Stimulated activated CD4-positive, alpha-beta T cell treated with anti-CD3 and anti-CD28 coated beads, Interleukin-4, amount 100 ng/mL, for 4 hours (primary cell): ENCODE results near the gene ENTPD1.
"Not testable (repeated sequence)": the region's sequence is repeated elsewhere in the genome, so short reads cannot be mapped to it uniquely, and the experiment has no call there.

ENCODE experiments used
- DNase-seq, 2 experiments: peaks; one replicate each; pipeline ENCODE4 v3.0.0-alpha.2; 2020

Gene ENTPD1

DNA sequence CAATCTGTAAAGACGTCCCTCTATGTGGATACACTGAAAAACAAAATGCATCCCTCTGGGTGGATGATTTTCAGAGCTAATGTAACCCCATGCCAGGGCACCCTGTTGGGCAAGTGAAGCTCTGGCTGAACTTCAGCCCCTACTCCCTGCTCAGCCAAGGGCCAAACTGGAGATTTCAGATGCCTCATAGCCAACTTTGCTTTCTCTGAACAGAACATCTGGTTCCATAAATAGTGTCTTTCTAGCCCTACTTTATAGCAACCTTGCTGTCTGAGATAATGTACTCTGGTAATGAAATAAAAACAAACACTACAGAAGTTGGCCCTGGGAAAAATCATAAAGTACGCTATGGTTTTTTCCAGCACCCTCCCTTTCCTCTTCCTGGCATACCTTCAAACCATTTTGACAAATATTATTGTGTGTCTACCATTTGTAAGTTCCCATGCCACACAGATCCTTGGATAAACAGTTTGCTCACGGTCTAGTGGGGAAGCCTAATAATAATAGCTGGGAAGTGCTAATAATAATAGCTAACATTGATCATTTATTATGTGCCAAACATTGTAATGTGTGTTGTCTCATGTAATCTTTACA is 3.4 kb downstream of the ENTPD1 start:
- no peak for DNase-seq

- no peak for DNase-seq
Observed at GRCh38 chr10:95761939-95762492, 6.1 kb downstream of the ENTPD1 start.

- no peak for DNase-seq
Observed at GRCh38 chr10:95767884-95768556, 12.1 kb downstream of the ENTPD1 start.

DNA sequence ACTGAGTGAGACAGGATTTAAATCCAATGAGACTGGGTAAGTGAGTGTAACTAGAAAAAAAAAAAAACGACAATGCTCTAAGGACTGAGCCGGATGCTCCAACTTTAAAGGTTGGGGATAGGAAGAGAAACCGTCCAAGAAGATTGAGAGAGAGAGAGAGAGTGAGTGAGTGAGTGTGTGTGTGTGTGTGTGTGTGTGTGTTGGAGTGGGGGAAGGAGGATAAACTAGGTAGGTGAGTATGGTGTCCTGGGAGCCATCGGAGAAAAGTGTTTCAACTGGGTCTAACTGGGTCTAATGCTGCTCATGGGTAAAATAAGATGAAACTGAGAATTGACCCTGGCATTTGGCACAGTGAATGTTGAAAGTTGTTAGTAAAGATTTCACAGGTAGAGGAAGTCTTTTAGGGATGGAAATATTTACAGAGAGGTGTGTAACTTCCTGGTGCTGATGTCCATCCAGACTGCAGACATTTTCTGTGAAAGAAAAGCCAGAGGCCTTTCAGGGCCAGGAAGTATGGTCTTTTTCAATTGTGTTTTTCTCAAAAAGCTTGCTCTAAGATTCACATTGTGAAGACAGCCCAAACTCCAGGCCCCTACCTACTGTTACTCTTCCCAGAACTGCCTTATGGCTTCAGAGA is 14.2 kb downstream of the ENTPD1 start:
- DNase-seq: no peak

- DNase-seq: not testable (repeated sequence)
Observed at GRCh38 chr10:95773454-95773853, 17.5 kb downstream of the ENTPD1 start.

GRCh38 chr10:95777638-95778037 is 21.7 kb downstream of the ENTPD1 start:
- DNase-seq: not testable (repeated sequence)

DNA sequence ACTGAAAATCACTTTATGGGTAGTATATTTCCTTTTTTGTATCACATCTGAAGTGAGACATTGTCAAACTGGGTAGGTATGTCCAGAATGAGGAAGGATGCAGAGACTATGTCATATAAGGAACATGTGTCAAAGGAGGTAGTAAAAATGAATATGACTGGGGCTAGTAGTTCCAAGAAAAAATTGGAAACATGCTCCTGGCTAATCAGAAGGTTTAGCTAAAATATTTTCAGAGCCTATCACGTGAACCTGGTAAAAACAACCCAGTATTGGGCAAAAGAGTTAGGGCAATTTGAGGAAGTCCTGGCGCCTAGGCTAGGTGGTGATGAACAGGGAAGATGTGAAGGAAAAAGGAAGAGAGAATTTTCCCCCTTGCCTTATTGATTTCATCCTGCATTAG is 26.4 kb downstream of the ENTPD1 start:
- DNase-seq: no peak

GRCh38 chr10:95783741-95784140 is 27.8 kb downstream of the ENTPD1 start:
- no peak for DNase-seq

DNA sequence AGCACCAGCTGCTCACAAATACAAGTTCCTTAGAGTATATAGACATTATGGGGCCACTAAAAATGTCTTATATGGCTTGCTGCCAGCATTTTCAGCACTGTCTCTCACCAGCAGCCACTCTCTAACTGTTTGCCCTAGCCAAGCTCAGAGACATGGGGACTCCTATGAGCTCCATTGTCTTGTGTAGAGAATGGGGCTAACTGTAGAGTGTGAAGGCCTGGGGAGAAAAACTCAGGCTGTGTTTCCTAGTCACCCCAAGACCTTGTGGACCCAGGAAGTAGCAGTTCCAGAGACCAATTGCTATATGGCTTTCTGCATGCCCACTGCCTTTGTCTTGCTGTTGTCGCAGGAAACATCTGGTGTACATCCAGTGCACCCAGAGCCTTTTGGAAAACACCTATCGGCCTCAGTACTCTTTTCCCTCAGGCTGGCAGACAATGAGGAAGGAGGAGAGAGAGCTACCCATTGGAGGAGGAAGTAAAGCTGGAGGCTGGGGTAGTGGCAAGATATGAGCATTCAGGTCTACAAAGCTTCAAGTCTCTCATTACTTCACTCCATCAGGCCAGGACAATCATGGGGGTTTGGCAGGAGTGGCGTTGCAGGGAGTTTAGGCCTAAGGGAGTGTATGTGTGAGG is 28.4 kb downstream of the ENTPD1 start:
- DNase-seq: no peak

GRCh38 chr10:95785317-95785716 is 29.4 kb downstream of the ENTPD1 start:
- DNase-seq: no peak

DNA sequence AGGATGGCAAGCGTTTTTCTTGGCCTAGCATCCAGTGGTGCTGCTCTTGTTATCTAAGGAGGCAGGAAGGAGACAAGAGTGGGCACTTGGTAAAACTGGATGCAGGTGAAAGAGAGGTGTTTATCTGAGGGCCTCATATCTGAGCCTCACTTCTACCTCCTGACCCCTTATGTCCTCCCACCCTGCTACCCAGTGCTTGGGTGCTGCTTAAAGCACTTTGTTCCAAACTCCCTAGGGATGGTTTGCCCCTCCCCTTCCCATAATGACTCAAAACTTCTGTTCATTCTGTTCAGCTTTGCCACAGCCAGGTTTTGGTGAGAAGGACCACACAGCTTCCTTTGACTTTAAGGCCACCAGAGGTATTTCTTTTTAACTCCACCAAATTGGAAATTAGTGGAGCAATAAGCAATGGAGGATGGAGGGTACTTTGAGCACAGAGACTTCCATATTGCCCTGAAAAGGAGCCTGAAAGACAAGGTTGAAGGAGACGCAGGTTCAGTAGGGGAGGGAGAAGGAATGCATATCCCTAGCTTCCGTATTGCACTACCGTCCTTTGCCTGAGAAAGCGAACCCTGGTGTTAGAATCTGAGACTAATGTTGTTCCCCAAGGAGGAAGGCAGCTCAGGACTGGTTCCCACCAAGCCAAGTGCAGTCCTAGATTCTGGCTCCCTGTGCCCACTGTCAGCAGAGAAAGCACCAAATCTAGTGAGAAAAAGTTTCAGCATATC is 30.1 kb downstream of the ENTPD1 start:
- no peak for DNase-seq

- DNase-seq: no peak
Observed at GRCh38 chr10:95787447-95787846, 31.5 kb downstream of the ENTPD1 start.

DNA sequence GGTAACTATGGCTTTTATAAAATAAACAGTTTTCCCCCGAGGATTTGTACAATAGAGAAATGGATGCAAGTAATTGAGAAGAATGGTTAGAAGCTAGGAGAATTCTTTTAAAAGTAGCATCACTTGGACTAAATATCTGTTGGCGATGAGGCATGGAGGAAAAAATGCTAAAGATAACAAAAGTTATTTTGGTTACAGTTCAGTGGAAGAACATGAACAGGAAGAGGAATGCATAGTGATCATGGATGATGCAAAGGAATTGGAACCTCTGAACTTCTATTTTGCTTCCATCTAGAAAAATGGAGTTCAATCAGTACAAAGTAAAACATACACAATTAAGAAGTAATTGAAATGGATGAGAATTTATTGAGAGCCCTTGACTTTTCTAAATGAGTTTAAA is 32.9 kb downstream of the ENTPD1 start:
- no peak for DNase-seq

DNA sequence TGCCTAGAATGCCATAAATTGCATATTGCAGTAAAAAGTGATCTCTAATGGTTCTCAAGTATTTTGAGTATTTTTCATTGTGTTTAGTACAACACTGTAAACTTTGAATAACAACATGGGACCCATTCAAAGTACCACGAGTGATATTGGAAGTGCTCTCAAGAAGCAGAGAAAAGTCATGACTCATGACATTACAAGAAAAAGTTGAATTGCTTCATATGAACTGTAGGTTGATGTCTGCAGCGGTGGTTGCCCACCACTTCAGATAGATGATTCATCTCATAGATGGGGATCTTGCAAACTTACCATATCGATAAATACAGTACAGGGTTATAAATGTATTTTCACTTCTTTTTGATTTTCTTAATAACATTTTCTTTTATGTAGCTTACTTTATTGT is 33.9 kb downstream of the ENTPD1 start:
- no peak for DNase-seq

DNA sequence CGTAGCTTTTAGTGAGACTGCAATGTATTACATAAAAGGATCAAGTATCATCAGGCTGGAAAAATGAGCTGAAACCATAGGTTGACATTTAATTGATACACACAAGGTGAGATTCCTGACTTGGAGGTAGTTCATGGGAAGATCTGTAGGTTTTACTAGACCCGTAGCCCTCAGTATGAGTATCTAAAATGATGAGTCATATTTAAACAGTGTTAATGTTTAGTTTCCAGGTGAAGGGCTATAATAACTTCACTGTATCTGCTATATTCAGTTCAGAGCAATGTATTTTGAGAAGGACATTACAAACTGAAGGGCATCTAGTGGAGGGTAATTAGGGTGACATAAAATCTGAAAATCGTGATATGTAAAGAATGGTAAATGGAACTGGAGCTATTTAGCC is 35.0 kb downstream of the ENTPD1 start:
- no peak for DNase-seq

GRCh38 chr10:95791425-95791979 is 35.5 kb downstream of the ENTPD1 start:
- no peak for DNase-seq

DNA sequence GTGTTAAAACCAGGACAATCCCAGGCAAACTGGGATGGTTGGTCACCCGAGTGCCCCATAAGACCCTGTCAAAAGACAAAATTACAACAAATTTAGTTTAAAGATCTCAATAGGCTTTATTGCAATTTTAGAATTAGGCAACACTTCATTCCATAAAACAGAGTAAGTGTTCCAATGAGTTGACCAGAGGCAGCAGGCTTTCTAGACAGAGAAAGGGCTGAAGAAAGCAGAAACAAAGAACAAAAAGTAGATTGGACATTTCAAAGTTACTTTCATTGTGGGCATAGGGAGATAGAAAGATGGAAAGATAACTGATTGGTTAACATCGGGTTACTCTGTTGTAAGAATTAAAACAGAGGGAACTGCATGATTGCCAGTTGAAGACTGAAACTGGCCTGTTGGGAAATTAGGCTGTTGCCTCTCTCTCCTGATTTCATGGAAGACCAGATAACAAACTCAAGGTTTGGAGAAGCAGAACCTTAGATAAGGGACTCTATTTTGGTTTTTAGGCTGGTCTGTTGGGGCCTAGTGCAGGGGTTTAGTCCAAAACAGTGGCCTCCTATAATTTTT is 36.3 kb downstream of the ENTPD1 start:
- DNase-seq: no peak

DNA sequence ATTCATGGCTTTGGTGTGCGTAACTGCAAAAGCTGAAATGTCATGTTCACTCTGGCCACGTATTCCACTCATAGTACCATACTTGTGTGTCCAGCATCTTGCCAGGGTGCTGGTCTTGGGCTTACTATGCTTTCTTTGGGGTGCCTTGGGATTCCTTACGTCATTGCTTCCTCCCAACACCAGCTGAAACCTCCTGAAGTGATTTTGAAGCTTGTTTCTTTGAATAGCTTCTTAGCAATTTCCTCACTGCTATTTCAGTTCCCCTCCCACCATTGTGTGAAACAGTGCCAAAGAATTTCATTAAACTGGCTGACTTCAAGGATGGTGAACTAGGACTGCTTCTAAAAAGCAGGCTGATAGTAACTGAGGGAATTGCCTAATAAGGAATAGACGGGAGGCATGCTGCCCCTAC is 36.9 kb downstream of the ENTPD1 start:
- no peak for DNase-seq

GRCh38 chr10:95793401-95794045 is 37.6 kb downstream of the ENTPD1 start:
- DNase-seq: no peak

- DNase-seq: no peak
Observed at GRCh38 chr10:95794195-95794594, 38.2 kb downstream of the ENTPD1 start.

DNA sequence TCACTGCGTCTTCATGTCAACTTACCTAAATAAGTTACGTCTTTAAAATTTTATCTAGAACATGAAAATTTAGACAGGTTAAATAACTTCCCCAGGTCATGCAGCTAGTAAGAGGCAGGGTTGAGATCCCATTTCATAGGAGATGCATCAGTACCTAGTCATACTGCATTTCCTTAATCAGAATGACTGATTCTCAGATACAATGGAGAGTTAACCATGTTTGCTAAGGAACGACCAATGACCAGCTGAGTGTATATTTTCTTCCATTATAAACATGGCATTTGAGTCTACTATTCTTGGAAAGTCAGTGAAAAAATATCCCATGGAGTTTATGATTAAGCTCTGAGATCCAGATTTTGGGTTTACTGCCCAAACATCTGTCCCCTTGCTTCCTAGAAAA is 39.6 kb downstream of the ENTPD1 start:
- DNase-seq: no peak

GRCh38 chr10:95796504-95796903 is 40.5 kb downstream of the ENTPD1 start:
- no peak for DNase-seq
